ENCODE measurements around the gene STATH. TPM values are rescaled to one million over a fixed set of nuclear protein-coding genes. Genes with fewer than 3 reads are reported as not detected.
"Not testable (repeated sequence)": the region's sequence is repeated elsewhere in the genome, so short reads cannot be mapped to it uniquely, and the experiment has no call there.

Gene STATH
- total RNA-seq, 3 donors from 2014 or later (not counting 1 experiment from before 2014, with no cell fraction given), result not detected

DNA sequence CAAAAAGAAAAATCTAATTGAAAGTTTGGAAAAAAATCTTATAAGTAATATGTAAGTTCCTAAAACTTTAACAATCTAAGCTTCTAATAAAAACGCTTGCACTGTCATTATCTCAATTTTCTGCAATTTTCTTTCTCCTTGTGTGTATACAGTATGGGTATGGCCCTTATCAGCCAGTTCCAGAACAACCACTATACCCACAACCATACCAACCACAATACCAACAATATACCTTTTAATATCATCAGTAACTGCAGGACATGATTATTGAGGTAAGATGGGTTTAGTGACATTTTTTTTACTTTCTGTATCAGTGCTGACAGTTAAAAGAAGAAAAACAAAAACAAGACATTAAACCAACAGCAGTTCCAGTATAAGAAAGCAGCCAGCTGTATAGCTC, 4.9 kb downstream of the STATH start:
- ATAC-seq (no peak), DNase-seq (no peak)
- H3K4me1 Mint-ChIP-seq, result no peaks in the 10 kb centered on the region
- Histone ChIP-seq H3K4me1 (ENCODE audit: control insufficient read depth, insufficient read depth, low read length) (no peaks in the 10 kb centered on the region), H3K27ac (ENCODE audit: low read length) (no peak overlapping the region), H3K9me3 (ENCODE audit: control insufficient read depth, insufficient read depth, low read length) (no peaks in the 10 kb centered on the region), H3K4me3 (ENCODE audit: low read length) (no peak overlapping the region), H3K27me3 (ENCODE audit: control insufficient read depth, insufficient read depth, low read length) (no peaks in the 10 kb centered on the region), H3K36me3 (ENCODE audit: control insufficient read depth, insufficient read depth, low read length) (no peaks in the 10 kb centered on the region)
- no CpG with 5 or more reads among the region's 1 CpG for WGBS (ENCODE audit: insufficient coverage)
- H3K4me3 Mint-ChIP-seq, result no peak overlapping the region
- H3K27me3 Mint-ChIP-seq (ENCODE audit: low read depth in 2 of 2), result no peaks in the 10 kb centered on the region
- no peak overlapping the region for H3K27ac Mint-ChIP-seq
- TF ChIP-seq, protein P1, sequence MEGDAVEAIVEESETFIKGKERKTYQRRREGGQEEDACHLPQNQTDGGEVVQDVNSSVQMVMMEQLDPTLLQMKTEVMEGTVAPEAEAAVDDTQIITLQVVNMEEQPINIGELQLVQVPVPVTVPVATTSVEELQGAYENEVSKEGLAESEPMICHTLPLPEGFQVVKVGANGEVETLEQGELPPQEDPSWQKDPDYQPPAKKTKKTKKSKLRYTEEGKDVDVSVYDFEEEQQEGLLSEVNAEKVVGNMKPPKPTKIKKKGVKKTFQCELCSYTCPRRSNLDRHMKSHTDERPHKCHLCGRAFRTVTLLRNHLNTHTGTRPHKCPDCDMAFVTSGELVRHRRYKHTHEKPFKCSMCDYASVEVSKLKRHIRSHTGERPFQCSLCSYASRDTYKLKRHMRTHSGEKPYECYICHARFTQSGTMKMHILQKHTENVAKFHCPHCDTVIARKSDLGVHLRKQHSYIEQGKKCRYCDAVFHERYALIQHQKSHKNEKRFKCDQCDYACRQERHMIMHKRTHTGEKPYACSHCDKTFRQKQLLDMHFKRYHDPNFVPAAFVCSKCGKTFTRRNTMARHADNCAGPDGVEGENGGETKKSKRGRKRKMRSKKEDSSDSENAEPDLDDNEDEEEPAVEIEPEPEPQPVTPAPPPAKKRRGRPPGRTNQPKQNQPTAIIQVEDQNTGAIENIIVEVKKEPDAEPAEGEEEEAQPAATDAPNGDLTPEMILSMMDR (IDR thresholded peaks at IDR 0.05), result no peak
- intact Hi-C loops (cut with micrococcal nuclease), result no loop called here
- H3K36me3 Mint-ChIP-seq, result no peaks in the 10 kb centered on the region
- no peaks in the 10 kb centered on the region for H3K9me3 Mint-ChIP-seq

DNA sequence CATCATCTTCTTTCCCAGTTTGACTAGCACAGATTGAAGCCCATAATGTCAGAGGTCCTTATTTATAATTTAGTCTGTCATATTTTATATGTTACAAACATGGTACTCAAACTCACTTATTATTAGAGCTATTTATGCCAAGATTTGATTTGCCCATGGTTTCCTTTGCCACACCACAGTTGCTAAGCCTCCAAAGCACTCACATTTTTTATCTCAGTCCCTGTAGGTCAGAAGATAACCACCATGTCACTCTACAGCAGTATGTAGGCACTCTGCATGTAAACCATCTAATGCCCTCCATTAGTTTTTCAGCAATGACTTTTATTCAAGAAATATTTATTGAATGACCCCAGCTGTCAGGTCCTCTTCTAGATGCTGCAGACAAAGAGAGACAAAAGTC, 6.7 kb downstream of the STATH start:
- TF ChIP-seq, protein P1 (IDR thresholded peaks at IDR 0.05), result no peak
- H3K9me3 ChIP-seq (ENCODE audit: control insufficient read depth, insufficient read depth, low read length), result no peaks in the 10 kb centered on the region
- no peak for ATAC-seq
- Mint-ChIP-seq H3K4me3 (no peak overlapping the region), H3K27ac (no peak overlapping the region), H3K9me3 (no peaks in the 10 kb centered on the region), H3K27me3 (ENCODE audit: low read depth in 2 of 2) (no peaks in the 10 kb centered on the region), H3K36me3 (no peaks in the 10 kb centered on the region), H3K4me1 (no peaks in the 10 kb centered on the region)
- intact Hi-C loops (cut with micrococcal nuclease), result no loop called here
- H3K27me3 ChIP-seq (ENCODE audit: control insufficient read depth, insufficient read depth, low read length), result no peaks in the 10 kb centered on the region
- H3K36me3 ChIP-seq (ENCODE audit: control insufficient read depth, insufficient read depth, low read length), result no peaks in the 10 kb centered on the region
- no peaks in the 10 kb centered on the region for H3K4me1 ChIP-seq (ENCODE audit: control insufficient read depth, insufficient read depth, low read length)
- no peak overlapping the region for H3K4me3 ChIP-seq (ENCODE audit: low read length)
- H3K27ac ChIP-seq (ENCODE audit: low read length), result no peak overlapping the region
- DNase-seq, result no peak

DNA sequence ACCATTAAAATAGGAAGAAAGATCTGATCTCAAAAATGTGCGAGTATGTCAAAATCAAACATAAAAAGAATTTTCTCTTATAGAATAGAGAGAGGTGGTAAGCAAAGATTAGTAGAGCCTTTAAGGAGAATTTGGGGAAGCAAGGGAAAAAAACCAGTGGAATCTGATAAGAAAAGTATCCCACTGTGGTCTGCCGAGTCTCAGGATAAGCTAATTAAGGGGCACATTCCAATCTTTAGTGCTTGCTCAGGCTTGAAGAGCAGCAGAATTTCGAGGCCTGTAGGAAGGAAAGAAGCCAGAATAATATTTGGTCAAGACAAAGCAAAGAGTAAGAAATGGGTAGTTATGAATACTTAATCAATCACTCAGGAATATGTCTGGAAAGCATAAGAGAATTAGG, 13.0 kb downstream of the STATH start:
- H3K4me1 Mint-ChIP-seq, result no peaks in the 10 kb centered on the region
- Histone ChIP-seq H3K27me3 (ENCODE audit: control insufficient read depth, insufficient read depth, low read length) (no peaks in the 10 kb centered on the region), H3K27ac (ENCODE audit: low read length) (no peak overlapping the region), H3K36me3 (ENCODE audit: control insufficient read depth, insufficient read depth, low read length) (no peaks in the 10 kb centered on the region), H3K4me3 (ENCODE audit: low read length) (no peak overlapping the region), H3K9me3 (ENCODE audit: control insufficient read depth, insufficient read depth, low read length) (no peaks in the 10 kb centered on the region), H3K4me1 (ENCODE audit: control insufficient read depth, insufficient read depth, low read length) (no peaks in the 10 kb centered on the region)
- no peak overlapping the region for H3K4me3 Mint-ChIP-seq
- no peak overlapping the region for H3K27ac Mint-ChIP-seq
- ATAC-seq (no peak), DNase-seq (no peak)
- H3K36me3 Mint-ChIP-seq, result no peaks in the 10 kb centered on the region
- H3K27me3 Mint-ChIP-seq (ENCODE audit: low read depth in 2 of 2), result no peaks in the 10 kb centered on the region
- TF ChIP-seq, protein P1 (IDR thresholded peaks at IDR 0.05), result no peak
- intact Hi-C loops (cut with micrococcal nuclease), result no loop called here
- peaks cover 9 to 13% of the 10 kb centered on the region in 2 donors for H3K9me3 Mint-ChIP-seq
- 46% methylated on average over 2 of the region's 3 CpGs for WGBS (ENCODE audit: insufficient coverage)

DNA sequence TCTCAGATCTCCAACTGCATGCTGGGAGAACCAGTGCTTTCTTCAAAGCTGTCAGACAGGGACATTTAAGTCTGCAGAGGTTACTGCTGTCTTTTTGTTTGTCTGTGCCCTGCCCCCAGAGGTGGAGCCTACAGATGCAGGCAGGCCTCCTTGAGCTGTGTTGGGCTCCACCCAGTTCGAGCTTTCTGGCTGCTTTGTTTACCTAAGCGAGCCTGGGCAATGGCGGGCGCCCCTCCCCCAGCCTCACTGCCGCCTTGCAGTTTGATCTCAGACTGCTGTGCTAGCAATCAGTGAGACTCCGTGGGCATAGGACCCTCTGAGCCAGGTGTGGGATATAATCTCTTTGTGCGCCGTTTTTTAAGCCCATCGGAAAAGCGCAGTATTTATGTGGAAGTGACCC, 23.2 kb downstream of the STATH start:
- H3K4me3 Mint-ChIP-seq; H3K27me3 Mint-ChIP-seq (ENCODE audit: low read depth in 2 of 2); H3K4me1 ChIP-seq (ENCODE audit: control insufficient read depth, insufficient read depth, low read length); H3K4me1 Mint-ChIP-seq; H3K27me3 ChIP-seq (ENCODE audit: control insufficient read depth, insufficient read depth, low read length); DNase-seq; H3K27ac ChIP-seq (ENCODE audit: low read length); H3K36me3 ChIP-seq (ENCODE audit: control insufficient read depth, insufficient read depth, low read length); H3K36me3 Mint-ChIP-seq; H3K4me3 ChIP-seq (ENCODE audit: low read length); H3K9me3 ChIP-seq (ENCODE audit: control insufficient read depth, insufficient read depth, low read length); intact Hi-C loops (cut with micrococcal nuclease); H3K27ac Mint-ChIP-seq; H3K9me3 Mint-ChIP-seq; ATAC-seq: not testable (repeated sequence)
- WGBS (ENCODE audit: insufficient coverage), result 84% methylated on average over 5 of the region's 10 CpGs
